ENCODE results near the gene SH3GL2. TPM values are rescaled to one million over a fixed set of nuclear protein-coding genes. Genes with fewer than 3 reads are reported as not detected.

Gene SH3GL2
- polyA plus RNA-seq, 3 donors = not detected

GRCh38 chr9:17556935-17557334 lies 21.9 kb upstream of the SH3GL2 start:
- Histone ChIP-seq H4K20me1 (ENCODE audit: insufficient read depth, low read length) (no peaks in the 10 kb centered on the region), H3K4me2 (replicated peaks; ENCODE audit: extremely low read depth, low read length, poor library complexity, severe bottlenecking) (no peak overlapping the region), H3K4me3 (replicated peaks in 1 of 3; ENCODE audit: low read depth in 2 of 3, low read length in 3 of 3) (no peak overlapping the region), H3K4me1 (ENCODE audit: control insufficient read depth in 1 of 2, insufficient read depth in 2 of 2, low read length in 2 of 2) (no peaks in the 10 kb centered on the region), H2AFZ (ENCODE audit: insufficient read depth, low read depth, low read length, poor library complexity, severe bottlenecking) (no peak overlapping the region), H3K9me3 (replicated peaks in 1 of 2; ENCODE audit: control insufficient read depth in 1 of 2, insufficient read depth in 1 of 2, low read length in 2 of 2) (no peaks in the 10 kb centered on the region), H3K79me2 (ENCODE audit: insufficient read depth, low read length) (no peaks in the 10 kb centered on the region), H3K36me3 (replicated peaks in 1 of 2; ENCODE audit: control insufficient read depth in 1 of 2, insufficient read depth in 2 of 2, low read length in 2 of 2) (no peaks in the 10 kb centered on the region), H3K27ac (ENCODE audit: low read depth in 1 of 2, low read length in 2 of 2) (no peak overlapping the region), H3K27me3 (ENCODE audit: control insufficient read depth in 2 of 2, insufficient read depth in 2 of 2, low read length in 2 of 2) (no peaks in the 10 kb centered on the region), H3K9ac (ENCODE audit: insufficient read depth, low read length, poor library complexity, severe bottlenecking) (no peak overlapping the region)
- no peaks in the 10 kb centered on the region for H3K36me3 Mint-ChIP-seq
- 62% methylated on average over 2 of the region's 2 CpGs for WGBS (ENCODE audit: insufficient coverage)
- peaks cover 0 to 8% (median 0%) of the 10 kb centered on the region in 7 donors for H3K9me3 Mint-ChIP-seq
- H3K4me1 Mint-ChIP-seq = no peaks in the 10 kb centered on the region
- H3K27ac Mint-ChIP-seq = no peak overlapping the region
- DNase-seq = no peak
- peaks cover 0 to 2% (median 1%) of the 10 kb centered on the region in 3 donors for H3K27me3 Mint-ChIP-seq (ENCODE audit: low read depth in 3 of 3)
- intact Hi-C loops (cut with micrococcal nuclease) = no loop called here
- H3K4me3 Mint-ChIP-seq = no peak overlapping the region
- TF ChIP-seq, protein P1, sequence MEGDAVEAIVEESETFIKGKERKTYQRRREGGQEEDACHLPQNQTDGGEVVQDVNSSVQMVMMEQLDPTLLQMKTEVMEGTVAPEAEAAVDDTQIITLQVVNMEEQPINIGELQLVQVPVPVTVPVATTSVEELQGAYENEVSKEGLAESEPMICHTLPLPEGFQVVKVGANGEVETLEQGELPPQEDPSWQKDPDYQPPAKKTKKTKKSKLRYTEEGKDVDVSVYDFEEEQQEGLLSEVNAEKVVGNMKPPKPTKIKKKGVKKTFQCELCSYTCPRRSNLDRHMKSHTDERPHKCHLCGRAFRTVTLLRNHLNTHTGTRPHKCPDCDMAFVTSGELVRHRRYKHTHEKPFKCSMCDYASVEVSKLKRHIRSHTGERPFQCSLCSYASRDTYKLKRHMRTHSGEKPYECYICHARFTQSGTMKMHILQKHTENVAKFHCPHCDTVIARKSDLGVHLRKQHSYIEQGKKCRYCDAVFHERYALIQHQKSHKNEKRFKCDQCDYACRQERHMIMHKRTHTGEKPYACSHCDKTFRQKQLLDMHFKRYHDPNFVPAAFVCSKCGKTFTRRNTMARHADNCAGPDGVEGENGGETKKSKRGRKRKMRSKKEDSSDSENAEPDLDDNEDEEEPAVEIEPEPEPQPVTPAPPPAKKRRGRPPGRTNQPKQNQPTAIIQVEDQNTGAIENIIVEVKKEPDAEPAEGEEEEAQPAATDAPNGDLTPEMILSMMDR (IDR thresholded peaks at IDR 0.05) = no peak

GRCh38 chr9:17571825-17572224 lies 7.0 kb upstream of the SH3GL2 start:
- Histone ChIP-seq H3K79me2 (ENCODE audit: insufficient read depth, low read length) (no peaks in the 10 kb centered on the region), H3K36me3 (replicated peaks in 1 of 2; ENCODE audit: control insufficient read depth in 1 of 2, insufficient read depth in 2 of 2, low read length in 2 of 2) (no peaks in the 10 kb centered on the region), H3K27ac (ENCODE audit: low read depth in 1 of 2, low read length in 2 of 2) (no peak overlapping the region), H3K4me2 (replicated peaks; ENCODE audit: extremely low read depth, low read length, poor library complexity, severe bottlenecking) (no peak overlapping the region), H3K4me3 (replicated peaks in 1 of 3; ENCODE audit: low read depth in 2 of 3, low read length in 3 of 3) (no peak overlapping the region), H3K4me1 (ENCODE audit: control insufficient read depth in 1 of 2, insufficient read depth in 2 of 2, low read length in 2 of 2) (no peaks in the 10 kb centered on the region), H4K20me1 (ENCODE audit: insufficient read depth, low read length) (no peaks in the 10 kb centered on the region), H3K9ac (ENCODE audit: insufficient read depth, low read length, poor library complexity, severe bottlenecking) (no peak overlapping the region), H2AFZ (ENCODE audit: insufficient read depth, low read depth, low read length, poor library complexity, severe bottlenecking) (no peak overlapping the region), H3K27me3 (ENCODE audit: control insufficient read depth in 2 of 2, insufficient read depth in 2 of 2, low read length in 2 of 2) (no peaks in the 10 kb centered on the region), H3K9me3 (replicated peaks in 1 of 2; ENCODE audit: control insufficient read depth in 1 of 2, insufficient read depth in 1 of 2, low read length in 2 of 2) (no peaks in the 10 kb centered on the region)
- no peak for DNase-seq
- Mint-ChIP-seq H3K4me3 (no peak overlapping the region), H3K27ac (no peak overlapping the region), H3K27me3 (ENCODE audit: low read depth in 3 of 3) (peaks cover 0 to 15% (median 4%) of the 10 kb centered on the region in 3 donors), H3K36me3 (no peaks in the 10 kb centered on the region), H3K4me1 (no peaks in the 10 kb centered on the region), H3K9me3 (peaks cover 0 to 9% (median 2%) of the 10 kb centered on the region in 7 donors)
- WGBS (ENCODE audit: insufficient coverage) = 76% methylated on average over 4 of the region's 5 CpGs
- TF ChIP-seq, protein P1 (IDR thresholded peaks at IDR 0.05) = no peak
- intact Hi-C loops (cut with micrococcal nuclease) = no loop called here
